NCI-H1436 treated with DMSO at 0.1 percent for 48 hours (cell line): Measurements from ENCODE around the gene CCDC88C.

Source experiments
- DNase-seq: peaks from one replicate; lab custom pipeline; 2025; lab: John Stamatoyannopoulos, UW

CCDC88C gene

GRCh38 chr14:91326514-91327249, 90.9 kb downstream of the CCDC88C start:
- no peak for DNase-seq

GRCh38 chr14:91324606-91325575, 92.7 kb downstream of the CCDC88C start:
- no peak for DNase-seq

- no peak for DNase-seq
Observed at GRCh38 chr14:91323671-91324605, 93.7 kb downstream of the CCDC88C start.

- no peak for DNase-seq
Observed at GRCh38 chr14:91323031-91323430, 94.6 kb downstream of the CCDC88C start.

- DNase-seq: no peak
Observed at GRCh38 chr14:91322623-91323022, 95.0 kb downstream of the CCDC88C start.

- no peak for DNase-seq
Observed at GRCh38 chr14:91321131-91321530, 96.5 kb downstream of the CCDC88C start.

GRCh38 chr14:91320266-91320665, 97.4 kb downstream of the CCDC88C start:
- no peak for DNase-seq

GRCh38 chr14:91318911-91319310, 98.7 kb downstream of the CCDC88C start:
- DNase-seq: no peak

GRCh38 chr14:91317381-91318308, 100.0 kb downstream of the CCDC88C start:
- DNase-seq: no peak

- DNase-seq: no peak
Observed at GRCh38 chr14:91316761-91317160, 100.9 kb downstream of the CCDC88C start.

GRCh38 chr14:91315844-91316267, 101.8 kb downstream of the CCDC88C start:
- DNase-seq: no peak

- DNase-seq: no peak
Observed at GRCh38 chr14:91313852-91314251, 103.8 kb downstream of the CCDC88C start.

GRCh38 chr14:91313154-91313850, 104.3 kb downstream of the CCDC88C start:
- no peak for DNase-seq

GRCh38 chr14:91311284-91311662, 106.3 kb downstream of the CCDC88C start:
- no peak for DNase-seq

GRCh38 chr14:91310606-91311283, 106.9 kb downstream of the CCDC88C start:
- no peak for DNase-seq

GRCh38 chr14:91309756-91310280, 107.8 kb downstream of the CCDC88C start:
- DNase-seq: no peak

- DNase-seq: no peak
Observed at GRCh38 chr14:91308337-91308736, 109.3 kb downstream of the CCDC88C start.

GRCh38 chr14:91307652-91308051, 110.0 kb downstream of the CCDC88C start:
- DNase-seq: no peak

GRCh38 chr14:91307046-91307445, 110.6 kb downstream of the CCDC88C start:
- no peak for DNase-seq
